HG03039 (cell line): ENCODE results near the gene AVEN.
"Not testable (repeated sequence)": the region's sequence is repeated elsewhere in the genome, so short reads cannot be mapped to it uniquely, and the experiment has no call there.

Source experiments
- ATAC-seq: cut with Tn5 transposase; IDR thresholded peaks from one replicate; pipeline ENCODE4 v1.9.1; 2021; ENCODE audit warnings: mild to moderate bottlenecking, moderate library complexity; ENCODE audit not compliant: unreplicated experiment

Gene AVEN

DNA sequence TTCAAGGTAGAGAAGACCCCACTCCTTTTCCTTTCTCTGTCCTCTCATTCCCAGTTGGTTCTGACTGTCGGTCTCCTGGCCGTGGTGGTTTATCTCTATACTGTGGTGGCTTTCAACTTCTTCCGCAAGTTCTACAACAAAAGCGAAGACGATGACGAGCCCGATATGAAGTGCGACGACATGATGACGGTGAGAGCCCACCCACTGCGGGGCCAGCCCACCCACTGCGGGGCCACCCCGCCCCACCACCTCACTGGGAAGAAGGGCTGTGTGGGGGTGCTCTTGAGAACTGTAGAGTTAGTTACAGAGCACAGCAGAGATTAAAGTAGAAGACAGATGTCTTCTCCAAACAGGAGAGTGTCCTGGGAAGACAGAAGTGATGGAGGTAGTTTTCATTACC is 181.3 kb downstream of the AVEN start:
- no peak for ATAC-seq

DNA sequence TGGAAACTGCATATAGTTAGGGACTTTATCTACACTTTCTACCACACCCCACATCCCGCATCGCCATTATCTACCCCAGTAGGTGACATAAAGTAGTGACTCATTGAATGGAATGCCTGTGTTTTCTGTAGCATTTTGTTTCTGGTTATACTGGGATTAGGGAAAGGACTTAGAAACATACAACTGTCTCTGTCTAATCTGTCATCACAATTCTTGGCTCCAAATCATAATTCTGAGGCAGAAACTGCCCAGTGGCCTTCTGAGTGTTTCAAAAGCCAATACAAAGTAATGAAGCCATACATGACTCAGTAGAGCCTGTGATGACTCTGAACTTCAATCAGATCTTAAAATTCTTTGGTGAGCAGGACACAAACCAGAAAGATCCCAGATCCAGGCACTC is 186.4 kb downstream of the AVEN start:
- no peak for ATAC-seq

DNA sequence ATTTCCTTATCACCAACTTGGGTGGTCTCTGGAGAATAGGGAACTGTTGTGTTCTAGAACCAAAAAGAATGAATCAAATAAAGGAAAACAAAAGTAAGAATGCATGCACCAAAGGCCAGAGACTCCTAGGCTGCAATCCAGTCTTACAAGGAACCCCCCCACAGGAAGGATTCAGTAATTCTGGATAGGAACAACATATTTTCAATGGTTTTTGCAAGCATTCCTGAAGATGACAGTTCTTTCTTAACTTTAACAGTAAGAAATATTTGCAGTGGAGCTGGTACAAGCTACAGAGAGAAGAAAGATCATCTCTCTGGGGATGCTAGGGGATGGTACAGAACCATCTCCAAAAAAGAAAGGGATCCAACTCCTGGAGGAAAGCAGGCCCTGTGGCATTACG is 186.9 kb downstream of the AVEN start:
- ATAC-seq = no peak

DNA sequence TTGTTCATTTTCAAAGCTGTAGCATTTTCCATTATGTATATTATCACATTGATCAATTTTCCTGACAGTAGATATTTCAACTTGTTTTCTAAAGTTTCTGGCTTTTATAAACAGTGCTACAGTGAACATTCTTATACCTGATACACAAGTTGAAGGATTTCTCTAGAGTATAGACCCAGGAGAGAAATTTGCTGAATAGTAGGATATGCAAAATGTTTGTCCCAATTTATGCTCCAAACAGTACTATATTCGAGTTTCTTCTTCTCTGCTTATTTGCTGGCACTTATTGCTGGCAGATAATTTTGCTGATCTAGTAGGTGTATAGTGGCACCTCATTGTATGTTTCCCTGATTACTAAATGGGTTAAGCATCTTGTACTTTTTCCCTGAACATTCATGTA is 187.9 kb downstream of the AVEN start:
- ATAC-seq = no peak

DNA sequence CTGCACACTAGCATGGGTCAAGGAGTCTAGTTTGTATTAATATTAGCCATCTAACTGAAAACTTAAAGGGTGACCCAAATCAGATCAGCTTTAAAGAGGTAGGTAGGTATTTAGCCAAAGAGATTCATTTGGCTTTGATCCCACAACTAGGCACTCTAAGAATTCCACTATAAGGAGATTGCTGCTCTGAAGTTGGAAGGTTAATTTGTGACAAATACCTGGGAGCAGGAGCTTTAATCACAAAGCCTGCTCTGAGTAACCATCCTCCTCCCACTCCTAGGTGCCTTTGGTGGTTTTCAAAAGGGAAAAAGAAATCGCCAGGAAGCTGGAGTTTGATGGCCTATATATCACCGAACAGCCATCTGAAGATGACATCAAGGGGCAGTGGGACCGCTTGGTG is 191.0 kb downstream of the AVEN start:
- ATAC-seq = no peak

DNA sequence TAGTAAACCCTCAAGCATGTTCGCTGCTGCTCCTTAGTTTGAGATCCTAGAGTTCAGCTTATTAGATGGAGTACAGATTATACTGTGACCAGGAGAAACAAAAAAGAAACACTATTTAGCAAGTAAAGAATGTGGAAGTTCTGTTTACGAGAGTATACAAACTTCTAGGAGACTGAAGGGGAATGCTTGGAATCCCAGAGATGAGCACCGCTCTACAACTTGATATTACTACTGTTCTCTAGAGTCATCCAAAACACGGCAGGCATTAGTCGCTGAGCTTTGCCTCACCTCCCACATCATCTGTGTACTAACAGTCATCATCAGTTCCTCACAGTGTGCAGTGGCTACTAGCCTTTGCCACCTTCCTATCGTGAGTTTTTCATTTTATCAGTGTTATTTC is 192.1 kb downstream of the AVEN start:
- no peak for ATAC-seq

DNA sequence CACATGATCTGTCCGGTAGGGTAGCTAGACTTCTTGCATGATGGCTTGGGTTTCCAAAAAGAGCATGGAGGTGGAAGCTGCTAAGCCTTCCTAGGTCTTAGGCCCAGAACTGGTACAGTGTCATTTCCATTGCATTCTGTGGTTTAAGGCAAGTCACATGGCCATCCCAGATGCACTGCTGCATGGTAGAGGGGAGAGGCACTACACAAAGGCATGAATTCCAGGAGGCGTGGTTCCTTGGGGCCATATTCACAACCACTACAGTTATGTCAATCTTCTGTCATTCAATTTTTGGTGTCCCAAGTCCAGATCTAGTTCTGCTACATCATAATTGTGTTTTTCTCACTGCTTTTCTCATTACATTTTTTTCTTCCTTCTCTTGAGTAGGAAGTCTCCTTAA is 192.9 kb downstream of the AVEN start:
- no peak for ATAC-seq

DNA sequence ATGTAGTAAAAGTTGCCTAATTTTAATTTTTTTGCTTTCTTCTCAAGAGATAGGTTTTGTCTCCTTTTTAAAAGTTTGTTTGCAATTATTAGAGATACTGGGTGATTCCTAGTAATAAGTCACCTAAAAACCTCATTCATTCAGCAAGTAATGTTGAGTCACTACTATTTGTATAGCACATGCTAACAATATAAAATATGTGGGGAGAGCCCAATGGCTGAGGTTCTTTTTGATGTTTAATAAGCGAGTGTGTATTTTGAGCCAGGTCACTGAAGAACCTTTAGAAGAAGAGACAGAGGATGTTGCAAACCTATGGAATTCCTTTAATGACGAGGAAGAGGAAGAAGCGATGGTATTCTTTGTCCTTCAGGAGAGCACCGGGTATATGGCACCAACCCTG is 194.4 kb downstream of the AVEN start:
- no peak for ATAC-seq

DNA sequence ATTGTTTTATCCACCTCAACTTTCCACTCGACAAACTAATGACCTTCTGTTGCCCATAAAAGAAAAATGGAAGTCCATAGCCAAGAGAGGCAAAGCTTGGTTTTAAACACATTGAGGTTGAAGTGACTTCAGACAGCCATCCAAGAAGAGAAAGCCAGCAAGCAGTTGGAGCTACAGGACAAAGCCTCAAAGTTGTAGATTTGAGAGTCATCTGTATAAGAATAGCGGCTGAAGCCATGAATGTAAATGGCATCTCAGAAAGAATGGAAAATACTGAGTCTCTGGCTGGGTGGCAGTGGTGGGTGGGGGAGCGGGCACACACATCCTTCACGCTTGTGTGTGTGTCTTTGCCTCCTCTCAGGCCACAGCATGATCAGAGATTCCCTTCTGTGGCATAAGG is 194.8 kb downstream of the AVEN start:
- ATAC-seq = no peak

DNA sequence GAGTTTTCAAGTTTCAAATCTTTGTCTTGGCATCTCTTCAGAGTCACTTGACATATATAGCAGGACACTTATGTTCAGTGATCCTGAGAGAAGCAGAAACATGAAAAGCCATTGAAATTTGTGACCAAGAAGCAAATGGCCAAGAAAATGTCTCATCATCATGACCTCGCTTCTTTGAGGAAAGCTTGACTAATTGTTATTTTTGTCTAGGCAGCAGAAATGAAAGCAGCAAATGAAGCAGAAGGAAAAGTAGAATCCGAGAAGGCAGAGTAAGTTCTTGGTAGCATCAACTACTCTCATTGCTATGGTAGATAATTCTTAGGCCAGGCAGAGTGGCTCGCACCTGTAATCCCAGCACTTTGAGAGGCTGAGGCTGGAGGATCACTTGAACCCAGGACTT is 198.4 kb downstream of the AVEN start:
- no peak for ATAC-seq

DNA sequence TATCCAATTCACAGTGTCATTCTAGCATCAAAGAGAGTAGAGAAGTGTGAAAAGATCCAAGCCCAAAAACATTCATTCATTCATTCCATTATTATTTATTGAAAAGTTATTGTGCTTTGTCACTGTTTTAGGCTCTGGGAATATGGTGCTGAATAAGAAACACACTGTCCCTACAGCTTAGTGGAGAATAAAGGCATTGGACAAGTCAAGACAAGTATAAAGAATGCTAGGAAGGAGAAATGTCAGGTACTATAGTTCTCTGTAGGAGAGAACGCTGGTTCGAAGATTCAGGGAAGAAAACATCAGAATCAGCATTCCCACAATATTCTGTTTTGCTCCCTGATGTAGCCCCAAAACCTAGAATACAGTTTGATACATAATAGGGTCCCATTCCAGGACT is 199.5 kb downstream of the AVEN start:
- no peak for ATAC-seq

DNA sequence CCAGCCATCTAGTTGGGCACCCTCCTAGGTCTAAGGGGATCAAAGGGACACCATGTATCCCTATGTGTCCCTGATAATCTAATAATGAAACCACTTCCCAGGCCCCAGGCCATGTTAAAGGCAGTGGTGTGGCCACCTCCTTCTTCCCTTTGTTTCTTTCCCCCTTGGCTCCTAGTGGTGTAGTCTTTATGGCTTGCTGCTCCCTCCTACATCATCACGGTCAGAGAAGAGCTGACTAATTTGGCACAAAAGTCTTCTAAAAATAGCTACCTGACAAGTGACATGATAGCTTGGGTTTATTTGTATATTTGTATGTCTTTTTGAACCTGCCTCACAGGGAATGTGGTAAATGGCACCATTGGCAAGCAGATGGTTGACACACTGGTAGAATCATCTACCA is 201.7 kb downstream of the AVEN start:
- no peak for ATAC-seq

DNA sequence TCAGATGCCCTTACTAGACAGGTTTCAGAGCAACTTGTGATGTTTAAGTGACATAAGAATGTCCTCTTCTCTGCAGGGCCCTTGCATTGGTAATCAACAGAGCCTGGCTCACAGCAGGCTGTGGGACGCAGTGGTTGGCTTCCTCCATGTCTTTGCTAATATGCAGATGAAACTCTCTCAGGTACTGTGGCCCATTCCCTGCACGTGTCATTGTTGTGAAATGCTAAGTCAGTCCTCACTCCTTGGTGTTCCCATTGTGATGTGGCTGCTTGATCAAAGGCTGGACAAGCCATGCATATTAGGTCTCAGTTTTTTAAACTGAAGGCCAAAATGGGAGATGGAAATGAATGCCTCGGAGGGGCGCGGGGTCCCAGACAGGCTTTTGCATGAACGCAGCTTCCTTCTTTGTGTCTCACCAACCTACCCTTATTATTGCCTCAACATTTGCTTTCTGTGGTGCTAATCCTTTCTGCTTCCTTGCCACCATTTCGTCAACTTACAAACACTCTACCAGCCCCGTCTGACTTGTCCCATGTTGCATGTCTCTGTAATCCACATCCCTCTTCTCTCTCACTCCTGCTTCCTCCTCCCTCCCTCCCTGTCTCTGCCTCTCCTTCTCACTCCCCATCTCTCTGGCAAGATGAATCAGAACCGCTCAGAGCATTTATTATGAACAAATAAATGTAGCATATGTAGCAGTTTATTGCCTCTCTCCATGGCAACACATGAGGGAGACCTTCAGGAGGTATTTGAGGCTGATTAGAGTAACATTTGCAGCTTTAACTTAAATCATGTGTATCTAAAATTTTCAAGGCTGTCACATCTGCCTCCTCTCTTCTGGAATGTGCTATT is 203.9 kb downstream of the AVEN start:
- no peak for ATAC-seq

DNA sequence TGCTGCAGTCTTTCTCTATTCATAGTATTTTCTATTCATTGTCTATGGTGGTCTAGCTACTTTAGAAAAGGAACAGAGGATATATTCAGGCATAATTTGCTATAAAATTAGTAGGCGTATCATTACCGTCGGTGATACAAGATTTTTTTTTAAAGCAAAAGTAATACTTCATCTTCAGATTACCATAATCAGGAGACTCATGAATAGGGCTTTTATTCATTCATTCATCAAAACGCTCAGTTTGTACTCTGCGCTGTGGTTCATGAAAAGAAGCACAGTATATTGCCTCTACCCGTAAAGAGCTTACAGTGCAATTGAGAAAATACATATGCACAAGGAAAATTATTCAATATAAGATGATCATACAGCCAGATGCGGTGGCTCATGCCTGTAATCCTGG is 207.4 kb downstream of the AVEN start:
- no peak for ATAC-seq

DNA sequence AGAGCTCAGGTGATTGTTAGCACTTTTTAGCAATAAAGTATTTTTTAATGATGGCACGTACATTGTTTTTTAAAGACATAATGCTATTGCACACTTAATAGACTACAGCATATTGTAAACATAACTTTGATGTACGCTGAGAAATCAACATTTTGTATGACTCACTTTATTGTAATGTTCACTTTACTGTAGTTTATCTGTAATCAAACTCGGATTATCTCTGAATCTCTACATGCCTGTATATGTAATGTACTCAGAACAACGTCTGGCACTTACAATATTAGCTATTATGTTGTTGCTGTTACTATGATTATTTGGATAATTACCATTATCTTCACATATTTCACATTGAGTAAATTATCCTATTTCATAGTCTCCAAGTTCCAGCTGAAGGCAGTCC is 208.7 kb downstream of the AVEN start:
- no peak for ATAC-seq

DNA sequence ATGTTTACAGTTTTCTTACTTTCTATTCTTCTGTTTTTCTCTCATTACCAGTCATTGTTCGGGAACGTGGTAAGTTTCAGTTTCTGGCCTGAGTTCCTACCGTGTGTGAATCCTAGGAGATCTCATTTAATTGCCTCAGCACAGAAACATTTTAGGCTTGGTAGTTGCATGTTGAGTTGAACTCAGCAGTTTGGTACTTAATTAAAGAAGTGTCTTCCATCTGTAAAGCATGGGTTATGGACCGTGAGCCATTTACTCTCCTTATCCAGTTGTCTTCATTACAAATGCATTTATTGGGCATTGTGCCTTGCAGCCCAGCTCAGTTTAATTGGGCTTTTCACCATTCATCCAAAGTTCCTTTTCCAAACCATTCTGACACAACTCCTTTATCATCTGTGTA is 212.8 kb downstream of the AVEN start:
- no peak for ATAC-seq

DNA sequence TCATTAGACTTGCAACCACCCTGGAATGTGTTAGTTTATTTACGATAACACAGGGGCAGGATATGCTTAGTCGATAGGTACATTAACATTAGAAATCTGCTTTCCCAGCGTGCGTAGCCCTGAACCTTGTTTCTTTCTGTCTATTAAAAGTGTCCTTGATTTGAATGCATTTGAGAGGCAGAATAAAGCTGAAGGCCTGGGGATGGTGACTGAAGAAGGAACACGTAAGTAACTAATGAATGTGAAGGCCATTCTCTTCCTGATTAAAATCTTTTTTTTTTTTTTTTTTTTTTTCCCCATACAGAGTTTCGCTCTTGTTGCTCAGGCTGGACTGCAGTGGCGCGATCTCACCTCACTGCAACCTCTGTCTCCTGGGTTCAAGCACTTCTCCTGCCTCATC is 213.6 kb downstream of the AVEN start:
- no peak for ATAC-seq

DNA sequence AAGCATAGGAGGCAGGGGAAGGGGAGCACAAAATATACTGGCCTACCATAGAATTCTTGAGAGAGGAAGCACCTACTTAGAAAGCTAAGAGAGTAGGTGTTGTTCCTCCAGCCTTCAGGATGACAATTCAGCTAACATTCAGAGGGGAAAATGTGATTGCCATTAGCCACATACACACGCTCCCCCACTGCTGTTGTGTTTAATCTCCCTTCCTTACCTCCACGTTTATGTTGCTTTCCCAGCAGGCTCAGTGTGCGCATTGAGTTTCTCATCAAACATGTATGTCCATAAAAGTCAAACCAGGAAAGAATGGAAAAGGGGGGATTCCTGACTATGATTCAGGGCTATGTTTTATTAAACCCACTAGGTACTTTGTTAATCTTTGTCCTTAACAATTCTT is 215.9 kb downstream of the AVEN start:
- no peak for ATAC-seq

DNA sequence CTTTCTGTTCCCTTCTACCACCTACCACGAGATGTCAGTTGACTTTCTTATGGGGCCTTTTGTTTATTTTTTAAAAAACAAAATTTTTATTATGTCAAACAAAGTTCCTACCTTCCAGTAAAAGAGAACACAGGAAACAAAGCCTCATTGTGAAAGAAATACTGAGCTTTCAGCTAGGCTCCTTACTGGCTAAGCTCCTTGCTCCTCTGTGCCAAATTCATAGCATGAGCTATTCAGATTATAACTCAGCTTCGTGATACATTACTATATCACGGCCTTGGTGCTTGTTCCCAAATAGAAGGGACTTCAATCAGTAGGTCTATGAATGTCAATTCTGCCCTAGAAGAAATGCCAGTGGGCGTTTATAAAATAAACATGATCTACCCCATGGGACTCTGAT is 216.5 kb downstream of the AVEN start:
- no peak for ATAC-seq

DNA sequence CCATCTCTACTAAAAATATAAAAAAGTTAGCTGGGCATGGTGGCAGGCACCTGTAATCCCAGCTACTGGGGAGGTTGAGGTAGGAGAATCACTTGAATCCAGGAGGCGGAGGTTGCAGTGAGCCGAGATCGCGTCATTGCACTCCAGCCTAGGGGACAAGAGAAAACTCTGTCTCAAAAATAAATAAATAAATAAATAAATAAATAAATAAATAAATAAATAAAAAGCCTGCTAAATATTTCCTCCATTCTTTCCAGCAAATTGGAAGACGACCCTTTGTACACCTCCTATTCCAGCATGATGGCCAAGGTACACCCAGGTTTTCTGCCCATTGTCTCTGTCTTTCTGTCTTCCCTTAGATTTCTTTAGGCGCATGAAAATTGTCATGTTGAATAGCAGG is 219.5 kb downstream of the AVEN start:
- not testable (repeated sequence) for ATAC-seq
